ENCODE results near the gene MSH6.

DNA sequence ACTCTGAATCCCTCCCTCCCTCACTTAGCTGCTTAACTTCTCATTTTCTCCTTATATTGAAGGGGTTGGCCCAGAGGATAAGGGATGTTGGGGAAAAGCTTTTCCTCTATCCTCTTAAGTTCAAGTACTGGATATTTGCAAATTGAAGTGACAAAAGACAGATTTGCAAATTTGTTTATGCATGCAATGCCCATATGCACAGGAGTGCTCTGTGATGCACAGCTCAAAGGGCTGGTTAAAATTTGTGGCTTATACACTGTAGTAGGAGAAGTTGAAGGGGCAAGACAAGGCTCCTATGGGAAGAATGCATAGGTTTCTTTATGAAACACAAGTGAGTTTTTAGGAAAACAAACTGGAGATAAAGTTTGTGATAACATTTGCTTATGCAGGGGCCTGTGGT, 8.4 kb upstream of the MSH6 start:
- TF ChIP-seq L3MBTL2 (conservative IDR thresholded peaks at IDR 0.05) = no peak
- no peak for TF ChIP-seq FOXM1 (IDR thresholded peaks at IDR 0.05; ENCODE audit: borderline replicate concordance)
- no peak for TF ChIP-seq ARNT (IDR thresholded peaks at IDR 0.05)
- TF ChIP-seq CTBP1 (IDR thresholded peaks at IDR 0.05; ENCODE audit: borderline replicate concordance) = no peak
- TF ChIP-seq FOXK2 (IDR thresholded peaks at IDR 0.05) = no peak
- no peak for TF ChIP-seq FOXA1 (IDR thresholded peaks at IDR 0.05)

All from HEK293T (cell line).